ENCODE results near the gene TIGD3.
A peak's percentile ranks its signal among the peaks of the same experiment; 100 is the strongest.

The TIGD3 gene, protein sequence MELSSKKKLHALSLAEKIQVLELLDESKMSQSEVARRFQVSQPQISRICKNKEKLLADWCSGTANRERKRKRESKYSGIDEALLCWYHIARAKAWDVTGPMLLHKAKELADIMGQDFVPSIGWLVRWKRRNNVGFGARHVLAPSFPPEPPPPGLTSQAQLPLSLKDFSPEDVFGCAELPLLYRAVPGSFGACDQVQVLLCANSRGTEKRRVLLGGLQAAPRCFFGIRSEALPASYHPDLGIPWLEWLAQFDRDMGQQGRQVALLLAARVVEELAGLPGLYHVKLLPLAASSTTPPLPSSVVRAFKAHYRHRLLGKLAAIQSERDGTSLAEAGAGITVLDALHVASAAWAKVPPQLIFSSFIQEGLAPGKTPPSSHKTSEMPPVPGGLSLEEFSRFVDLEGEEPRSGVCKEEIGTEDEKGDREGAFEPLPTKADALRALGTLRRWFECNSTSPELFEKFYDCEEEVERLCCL

DNA sequence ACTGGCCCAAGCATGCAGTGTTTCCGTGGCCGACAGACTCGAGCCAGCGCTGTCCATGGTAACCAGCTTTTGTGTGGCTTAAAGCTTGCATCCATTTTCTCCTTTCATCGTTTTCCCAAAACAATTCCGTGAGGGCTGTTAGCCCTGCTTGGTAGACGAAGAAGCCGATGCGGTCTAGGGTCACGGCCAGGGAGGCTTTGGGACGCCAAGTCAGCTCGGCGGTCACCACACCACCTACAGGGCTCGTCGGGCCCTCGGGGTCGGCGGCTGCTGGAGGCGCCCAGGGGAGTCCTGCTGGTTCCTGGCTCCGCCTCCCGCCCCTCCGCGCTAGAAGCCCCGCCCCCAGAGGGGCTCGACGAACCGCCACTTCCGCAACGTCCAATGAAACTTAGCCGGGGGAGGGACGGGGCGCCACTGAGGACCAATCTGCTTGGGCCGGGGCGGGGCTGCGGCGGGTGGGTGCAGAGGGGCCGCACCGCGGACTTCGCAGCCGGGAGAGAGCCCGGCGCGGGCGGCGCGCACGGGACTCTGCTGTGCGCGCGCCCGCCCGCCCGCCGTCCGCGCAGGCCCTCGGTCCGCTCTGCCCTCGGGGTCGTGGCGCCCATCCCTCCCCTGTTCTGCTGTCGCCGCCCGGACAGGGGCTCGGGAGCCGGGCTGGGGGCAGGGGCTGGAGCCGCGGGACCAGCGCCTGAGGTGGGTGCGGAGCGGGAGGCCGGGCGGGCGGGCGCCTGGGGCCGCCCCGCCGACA is at the start of gene TIGD3:
TSS of gene TIGD3 (plus strand) at position 487 of the 748 bp plus-strand sequence. CDS start 1,058 bp downstream, outside the sequence.
- DNase-seq, result peak; percentile 93

DNA sequence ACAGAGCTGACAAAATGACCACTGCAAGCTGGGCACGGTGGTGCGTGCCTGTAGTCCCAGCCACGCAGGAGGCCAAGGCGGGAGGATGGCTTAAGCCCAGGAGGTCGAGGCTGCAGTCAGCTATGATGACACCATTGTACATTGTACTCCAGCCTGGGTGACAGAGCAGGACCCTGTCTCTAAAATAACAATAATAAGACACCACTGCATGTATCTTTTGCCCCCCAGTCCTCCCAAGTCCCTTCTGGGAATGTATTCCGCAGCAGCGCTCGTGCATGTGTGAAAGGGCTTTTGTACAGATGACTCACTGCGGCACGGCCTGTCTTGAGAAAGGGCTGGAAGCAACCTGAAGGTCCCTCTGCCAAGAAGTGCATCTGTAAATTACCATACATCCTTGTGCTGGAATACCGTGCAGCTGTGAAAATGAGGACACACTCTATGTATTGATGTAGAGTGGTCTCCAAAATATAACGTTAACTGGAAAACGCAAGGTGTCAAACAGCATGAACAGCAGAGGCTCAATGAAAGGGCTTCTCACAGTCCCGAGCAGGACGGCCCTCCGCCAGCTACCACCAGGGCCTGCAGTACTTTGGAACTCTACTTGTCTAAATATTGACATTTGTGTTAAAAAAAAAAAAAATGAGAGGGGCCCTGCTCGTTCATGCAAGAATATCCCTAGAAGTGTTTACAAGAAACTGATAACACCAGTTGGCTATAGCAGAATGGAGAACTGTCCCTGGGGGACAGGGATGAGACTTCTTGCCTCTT is 48.9 kb upstream of the TIGD3 start:
- no peak for DNase-seq

DNA sequence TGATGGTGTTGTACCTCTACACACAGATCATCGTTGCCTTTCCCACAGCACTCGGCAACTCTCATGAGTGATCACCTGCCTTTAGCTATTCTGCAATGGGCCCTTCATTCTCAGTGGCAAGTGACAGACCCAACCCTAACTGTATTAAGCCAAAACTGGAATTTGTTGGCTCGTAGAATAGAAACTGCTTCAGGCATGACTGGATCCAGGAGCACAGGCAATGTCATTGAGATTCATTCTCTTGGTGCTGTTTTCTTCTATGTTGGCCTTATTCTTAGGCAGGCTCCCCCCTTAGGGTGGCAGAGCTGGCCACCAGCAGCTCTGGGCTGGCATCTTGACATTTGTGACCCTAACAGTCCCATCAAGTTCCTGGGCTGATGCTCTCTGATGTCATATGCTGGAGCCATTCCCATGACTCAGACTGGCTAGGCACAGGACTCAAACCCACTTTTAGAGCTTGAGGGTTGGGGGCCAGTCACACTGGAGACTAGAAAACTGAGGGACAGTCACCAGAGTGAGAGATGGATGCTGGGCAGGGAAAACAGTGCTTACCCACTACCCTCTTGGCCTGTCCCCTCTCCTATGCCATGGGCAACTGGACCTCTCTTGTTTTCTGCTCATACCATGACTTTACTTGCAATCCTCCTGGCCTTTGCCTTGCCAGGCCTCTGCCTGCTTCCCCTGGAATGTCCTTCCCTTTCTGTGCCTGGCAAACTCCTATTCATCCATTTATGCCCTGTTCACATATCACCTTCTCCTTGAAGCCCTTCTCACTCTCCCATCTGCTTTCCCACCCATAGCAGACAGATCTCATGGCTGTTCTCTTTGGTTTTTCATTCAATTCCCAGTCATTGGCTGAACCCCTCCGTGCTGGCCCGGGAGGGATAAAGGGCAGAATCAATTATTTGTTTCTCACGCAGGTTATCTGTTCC is 47.0 kb upstream of the TIGD3 start:
- DNase-seq, result no peak

DNA sequence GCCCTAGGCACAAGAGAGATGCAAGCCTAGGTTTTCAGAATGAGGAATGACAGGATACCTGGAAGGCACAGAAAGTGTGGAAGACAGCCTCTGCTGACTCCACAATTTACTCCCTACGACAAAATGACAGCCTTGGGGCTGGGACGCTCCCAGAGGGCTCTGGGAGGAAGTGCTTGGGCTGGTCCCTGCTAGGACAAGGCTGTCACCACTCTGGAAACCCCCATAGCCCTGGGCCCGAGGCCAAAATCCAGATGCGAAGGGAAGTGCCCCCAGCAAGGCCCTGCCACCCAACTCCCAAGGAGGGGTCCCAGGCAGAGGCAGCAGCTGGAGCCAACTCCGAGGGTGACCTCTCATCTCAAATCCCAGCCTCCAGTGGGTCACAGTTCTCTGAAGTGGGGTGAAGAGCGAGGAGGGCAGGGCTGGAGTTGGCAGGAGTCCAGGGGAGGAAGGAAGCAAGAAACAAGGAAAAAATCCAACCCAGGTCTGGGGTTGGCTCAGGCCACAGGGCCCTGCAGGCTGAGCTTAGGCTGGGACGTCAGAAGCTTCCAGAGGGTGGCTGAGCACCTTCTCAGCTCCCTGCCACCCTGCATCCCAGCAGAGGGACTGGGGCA is 46.2 kb upstream of the TIGD3 start:
- no peak for DNase-seq

DNA sequence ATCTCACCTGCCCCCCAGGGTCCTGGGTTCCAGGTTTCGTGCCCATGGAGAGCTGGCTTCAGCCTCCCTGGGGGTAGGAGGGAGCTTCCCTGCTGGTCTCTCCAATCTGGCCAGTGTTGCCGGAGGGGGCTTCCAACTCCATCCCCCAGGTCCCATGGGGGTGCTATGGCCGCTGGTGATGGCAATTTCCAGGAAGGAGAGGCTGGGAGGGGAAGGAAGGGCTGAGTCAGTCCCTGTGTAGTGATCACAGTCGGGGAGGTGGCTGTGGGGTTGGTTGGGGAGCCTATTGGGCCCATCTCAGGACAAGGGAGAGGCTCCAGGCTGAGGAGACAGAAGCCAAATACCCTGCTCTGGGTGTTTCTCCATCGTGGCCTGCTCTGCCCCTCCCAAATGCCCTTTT is 45.5 kb upstream of the TIGD3 start:
- DNase-seq, result no peak

DNA sequence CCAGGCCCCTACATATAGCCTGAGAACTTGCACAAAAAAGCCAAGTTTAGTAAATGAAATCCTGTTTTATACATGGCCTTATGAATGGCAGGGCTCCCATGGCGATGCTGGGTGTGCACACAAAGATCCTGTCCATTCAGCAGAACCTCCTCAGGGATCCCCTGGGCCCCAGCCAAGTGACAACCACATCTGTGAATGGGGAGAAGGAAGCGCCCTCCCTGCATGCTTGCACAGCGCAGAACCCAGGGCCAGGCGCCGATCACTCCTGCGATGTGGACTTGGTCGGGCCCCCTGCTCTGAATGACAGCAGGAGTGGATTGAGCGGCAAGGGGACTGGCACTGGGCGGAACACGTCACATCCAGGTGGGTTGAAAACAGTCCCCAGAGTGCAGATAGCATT is 44.3 kb upstream of the TIGD3 start:
- DNase-seq, result no peak

DNA sequence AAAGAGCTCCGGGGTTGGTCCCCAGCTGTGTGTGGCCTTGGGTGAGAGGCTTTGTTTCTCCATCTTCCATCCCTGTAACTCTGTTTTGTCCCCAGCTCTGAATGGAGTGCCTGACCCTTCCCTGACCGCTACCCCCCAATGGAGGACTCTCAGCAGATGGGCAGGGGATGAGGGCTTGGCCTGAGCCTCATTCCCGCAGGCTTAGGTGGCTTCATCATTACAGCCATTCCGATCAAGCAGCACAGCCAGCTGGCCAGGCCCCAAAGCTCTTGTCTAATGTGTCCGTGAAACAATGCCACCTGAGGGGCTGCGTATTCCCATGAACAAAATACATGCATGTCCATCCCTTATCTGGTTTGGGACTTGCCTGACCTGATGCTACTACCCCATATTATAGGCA is 43.8 kb upstream of the TIGD3 start:
- DNase-seq, result no peak

DNA sequence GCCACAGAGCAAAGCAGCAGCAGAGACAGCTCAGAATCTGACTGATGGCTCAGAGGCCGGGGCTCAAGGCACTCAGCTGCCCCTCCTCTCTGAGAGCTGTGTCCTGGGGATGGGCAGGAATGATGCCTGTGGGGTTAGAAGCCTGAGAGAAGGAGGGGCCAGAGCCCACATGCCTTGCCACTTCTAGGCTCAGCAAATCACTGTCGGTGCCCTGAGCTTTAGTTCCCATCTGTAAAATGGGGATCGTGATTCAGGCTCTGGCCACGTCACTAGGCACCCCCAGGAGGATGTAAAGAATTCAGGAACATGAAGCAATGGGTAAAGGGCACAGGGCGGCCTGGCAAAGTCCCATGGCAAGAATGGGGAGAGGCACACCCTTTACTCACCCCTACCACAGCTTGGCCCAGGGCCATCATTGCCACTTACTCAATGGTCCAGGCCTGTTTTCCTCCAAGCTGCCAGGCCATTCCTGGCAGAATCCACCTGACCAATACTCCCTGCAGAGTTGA is 43.3 kb upstream of the TIGD3 start:
- DNase-seq, result no peak

DNA sequence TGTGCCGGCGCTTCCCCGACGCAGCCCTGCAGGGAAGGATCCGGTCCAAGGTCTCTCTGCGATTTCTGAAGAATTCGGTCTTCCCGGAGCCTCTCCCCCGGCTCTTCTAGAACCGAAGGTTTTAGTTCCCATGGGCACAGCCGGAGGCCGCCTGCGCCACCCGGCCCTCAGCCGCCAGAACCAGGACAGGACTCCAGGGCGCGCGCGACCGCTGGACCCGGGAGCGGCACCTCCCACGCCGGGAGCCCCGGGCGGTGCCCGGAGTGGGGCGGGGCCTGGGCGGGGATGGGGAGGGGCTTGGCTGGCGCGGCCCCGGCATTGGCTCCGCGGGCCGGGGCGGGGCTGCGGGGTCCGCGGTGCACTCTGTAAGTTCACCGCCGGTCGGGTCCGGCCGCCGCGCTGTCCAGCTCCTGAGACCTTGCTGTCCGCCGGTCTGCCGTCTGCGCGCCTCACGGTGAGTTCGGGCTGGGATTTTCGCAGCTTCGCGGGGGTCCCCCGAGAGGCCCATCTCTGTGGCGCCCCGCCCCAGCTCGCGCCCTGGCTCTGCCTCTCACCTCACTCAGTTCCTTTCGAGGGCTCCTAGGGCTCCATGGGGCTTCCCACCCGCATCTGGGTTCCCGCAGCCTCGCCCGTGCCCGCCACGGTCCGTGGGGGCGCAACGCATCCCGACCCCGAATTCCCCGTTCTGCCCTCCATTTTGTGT is 39.9 kb upstream of the TIGD3 start, which contains the start of gene CDC42EP2:
TSS of gene CDC42EP2 (plus strand) at position 366 of the 703 bp plus-strand sequence. CDS start 6,033 bp downstream, outside the sequence.
- peak; percentile 59 for DNase-seq

DNA sequence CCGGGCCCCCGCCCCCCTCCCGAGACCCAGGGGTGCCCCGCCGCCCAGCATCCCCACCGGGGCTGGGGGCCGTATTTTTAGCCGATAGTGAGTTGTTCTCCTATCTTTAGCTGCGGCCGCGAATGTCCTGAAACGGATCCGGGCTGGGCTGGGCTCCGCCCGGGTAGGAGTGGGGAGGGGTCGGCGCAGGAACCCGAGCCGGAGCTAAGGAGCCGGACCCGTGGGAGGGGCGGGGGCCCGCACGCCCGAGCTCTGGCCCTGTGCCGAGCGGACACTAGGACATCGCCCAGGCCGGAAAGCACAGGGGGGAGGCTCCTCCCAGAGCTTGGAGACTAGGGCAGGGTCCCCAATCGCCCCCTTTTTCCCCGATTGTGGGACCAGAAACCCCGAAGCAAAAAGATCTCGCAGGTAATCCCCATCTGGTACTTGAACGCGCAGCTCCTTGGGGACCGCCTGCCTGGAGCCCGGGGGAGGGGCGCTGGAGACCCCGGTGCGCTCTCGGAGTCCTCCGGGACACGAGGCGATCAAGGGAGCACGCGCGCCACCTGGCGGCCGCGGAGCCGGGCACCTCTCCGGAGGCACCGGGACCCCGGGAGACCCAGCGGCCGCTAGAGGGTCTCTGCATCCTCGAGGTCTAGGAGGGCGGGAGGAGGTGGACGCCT is 39.2 kb upstream of the TIGD3 start:
- DNase-seq, result peak; percentile 68

DNA sequence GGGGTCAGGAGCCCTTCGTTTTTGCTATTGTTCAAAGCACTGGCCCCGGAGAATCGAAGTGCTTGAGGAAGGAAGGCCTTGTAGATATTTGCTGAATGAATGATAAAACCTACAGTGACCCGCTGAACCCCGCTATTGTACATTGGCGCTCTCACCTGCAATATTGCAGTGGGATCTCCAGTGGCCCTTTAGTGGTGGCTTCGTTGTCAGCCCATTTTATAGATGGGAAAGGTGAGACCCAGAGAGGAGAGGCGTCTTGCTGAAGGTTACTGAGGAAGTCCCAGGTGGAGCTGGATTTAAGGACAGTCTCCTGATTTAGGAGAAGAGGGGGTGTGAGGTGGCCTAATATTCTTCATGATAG is 38.7 kb upstream of the TIGD3 start:
- no peak for DNase-seq

DNA sequence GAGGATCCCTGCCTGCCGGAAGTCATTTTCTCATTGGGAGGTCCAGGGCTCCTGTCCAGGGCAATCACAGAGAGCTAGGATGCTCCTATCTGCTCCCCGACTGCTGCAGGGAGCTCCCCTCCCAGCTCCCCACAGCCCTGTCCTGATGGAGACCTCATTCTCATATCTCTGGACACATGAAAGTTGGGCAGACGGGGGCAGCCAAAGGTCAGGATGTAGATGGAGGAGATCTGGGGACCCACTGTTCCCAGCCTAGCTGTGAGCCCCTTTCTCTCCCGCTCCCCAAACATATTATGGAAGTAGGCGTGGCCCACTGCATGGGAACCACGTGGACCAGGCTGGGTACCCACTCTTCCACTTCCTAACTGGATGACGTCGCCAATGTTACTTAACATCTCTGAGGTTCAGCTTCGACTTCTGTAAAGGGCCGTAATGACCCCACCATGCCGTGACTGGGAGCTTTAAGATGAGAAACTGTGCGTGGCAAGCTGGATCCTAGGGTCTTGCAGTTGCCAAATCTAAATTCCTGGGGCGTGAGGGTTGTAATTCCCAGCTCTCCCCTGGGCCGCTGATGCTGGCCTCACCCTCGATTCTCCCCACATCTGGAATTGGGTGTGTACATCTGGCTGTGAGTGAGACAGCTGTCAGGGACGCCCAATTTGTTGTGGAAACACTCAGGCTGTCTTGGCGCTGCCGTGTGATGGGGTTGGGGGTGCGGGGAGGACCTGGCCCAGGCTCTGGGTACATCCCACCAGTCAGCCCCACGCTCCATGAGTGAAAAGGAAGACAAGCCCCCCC is 38.1 kb upstream of the TIGD3 start:
- DNase-seq, result no peak

DNA sequence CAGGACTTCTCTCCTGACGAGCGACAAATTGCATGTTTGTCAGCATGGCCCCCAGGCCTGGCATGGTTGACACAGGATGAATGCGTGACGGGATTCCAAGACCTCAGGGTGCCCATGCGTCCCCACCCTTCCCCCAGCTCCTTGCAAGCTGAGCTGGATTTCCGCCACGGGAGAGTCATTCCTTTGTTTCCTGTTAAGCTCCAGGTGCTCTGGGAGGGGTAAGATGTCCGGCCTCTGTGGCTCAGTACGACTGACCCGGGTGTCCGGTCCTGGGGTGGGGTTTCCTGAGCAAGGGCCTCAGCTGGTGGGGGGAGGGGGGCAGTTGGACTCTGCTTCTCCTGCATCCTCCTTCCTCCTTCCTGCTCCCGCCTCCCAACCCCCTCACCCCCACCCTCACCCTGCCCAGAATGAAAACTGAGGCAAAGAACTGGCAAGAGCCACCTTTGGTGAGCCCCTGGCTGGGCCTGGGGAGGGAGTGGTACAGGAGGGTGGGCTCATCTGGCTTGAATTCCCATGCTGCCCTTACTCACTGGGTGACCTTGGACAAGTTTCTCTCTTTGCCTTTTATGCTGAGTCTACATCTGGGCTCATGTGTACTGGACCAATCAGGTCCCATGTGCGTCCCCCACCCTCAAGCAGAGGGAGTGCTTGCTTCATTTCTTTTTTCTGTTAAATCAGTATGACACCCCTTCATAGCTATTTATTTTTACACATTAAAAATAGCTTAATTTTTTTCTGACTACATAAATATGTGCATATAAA is 37.3 kb upstream of the TIGD3 start:
- no peak for DNase-seq

DNA sequence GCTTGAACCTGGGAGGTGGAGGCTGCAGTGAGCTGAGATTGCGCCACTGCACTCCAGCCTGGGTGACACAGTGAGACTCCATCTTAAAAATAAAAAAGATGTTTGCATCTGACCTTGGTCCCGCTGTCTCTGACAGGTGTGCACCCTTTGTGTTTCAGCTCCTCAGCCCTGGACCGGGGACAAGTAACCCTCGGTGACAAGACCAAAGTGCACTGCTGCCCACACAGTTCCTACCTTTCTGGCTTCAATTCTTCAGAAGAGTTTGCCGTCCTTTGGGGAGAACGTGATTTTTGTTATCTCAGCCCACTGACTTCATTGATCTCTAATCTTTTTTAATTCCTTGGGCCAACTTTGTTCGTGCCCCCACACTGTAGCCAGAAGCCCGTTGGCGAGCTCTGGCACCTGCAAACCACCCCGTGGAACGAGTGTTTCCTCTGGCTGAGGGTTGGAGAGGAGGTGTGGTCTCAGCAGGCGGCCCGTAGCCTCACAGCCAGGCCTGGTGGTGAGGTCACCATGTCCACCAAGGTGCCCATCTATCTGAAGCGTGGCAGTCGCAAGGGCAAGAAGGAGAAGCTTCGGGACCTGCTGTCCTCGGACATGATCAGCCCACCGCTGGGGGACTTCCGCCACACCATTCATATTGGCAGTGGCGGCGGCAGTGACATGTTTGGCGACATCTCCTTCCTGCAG is 34.0 kb upstream of the TIGD3 start:
- no peak for DNase-seq

DNA sequence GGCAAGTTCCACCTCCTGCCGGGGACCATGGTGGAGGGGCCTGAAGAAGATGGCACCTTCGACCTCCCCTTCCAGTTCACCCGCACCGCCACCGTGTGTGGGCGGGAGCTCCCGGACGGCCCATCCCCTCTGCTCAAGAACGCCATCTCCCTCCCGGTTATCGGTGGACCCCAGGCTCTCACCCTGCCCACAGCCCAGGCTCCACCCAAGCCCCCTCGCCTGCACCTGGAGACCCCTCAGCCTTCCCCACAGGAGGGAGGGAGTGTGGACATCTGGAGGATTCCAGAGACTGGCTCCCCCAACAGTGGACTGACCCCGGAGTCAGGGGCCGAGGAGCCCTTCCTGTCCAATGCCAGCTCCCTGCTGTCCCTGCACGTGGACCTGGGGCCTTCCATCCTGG is 33.5 kb upstream of the TIGD3 start:
- DNase-seq, result no peak

DNA sequence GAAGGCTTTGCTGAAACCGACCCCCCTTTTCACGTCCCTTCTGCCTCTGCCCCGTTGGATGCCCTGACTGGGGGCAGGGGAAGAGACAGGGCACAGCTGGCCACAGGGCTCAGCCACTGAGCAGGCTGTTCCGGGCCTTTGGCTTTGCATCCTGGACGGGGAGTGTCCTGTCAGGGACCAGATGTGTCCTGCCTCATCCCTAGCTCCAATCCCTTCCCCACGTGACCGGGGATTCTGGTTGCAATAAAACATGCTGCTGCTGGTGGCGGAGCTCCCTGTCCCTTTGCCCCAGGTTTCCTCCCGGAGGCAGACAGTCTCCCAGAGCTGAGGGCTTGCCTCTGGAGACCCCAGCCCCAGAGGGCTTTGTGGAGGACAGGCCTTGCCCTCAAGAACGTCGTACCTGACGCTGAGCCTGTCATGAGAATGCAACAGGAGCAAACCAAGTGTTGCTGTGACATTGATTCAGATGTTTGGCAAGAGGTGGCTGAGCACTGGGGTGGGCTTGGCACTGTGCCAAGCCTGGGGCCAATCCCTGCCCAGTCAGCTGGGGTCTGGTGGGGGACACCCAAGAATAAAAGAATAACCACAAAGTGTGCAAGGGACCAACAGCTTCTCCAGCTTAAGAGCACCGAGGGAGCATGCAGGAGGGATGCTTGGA is 32.6 kb upstream of the TIGD3 start:
- DNase-seq, result no peak

DNA sequence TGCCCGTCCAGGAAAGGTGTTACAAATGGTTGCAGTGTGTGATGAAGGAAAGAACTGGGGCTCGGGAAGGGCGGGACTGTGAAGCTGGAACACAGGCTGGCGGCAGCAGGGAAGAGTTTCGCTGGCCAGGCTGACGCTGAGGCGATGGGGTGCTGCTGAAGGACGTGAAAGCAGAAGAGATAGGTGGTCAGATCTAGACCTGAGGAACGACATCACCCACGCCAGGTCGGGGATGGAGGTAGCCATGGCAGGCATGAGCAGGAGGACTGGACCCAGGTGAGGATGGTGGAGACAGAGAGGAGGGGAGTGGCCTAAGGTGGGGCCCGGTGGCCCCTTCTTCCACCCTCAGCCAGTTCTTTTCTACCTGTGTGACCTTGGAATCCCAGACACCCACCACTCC is 30.7 kb upstream of the TIGD3 start:
- no peak for DNase-seq
